HepG2 (cell line): ENCODE results near the gene FAM162A. TPM values are rescaled to one million over a fixed set of nuclear protein-coding genes. Genes with fewer than 3 reads are reported as not detected.

Experiments
- ATAC-seq: fragments of 200-7000 bp; cut with Tn5 transposase; 3 replicates; pipeline ENCODE4 v1.9.1; 2020; ENCODE audit warnings: mild to moderate bottlenecking, moderate library complexity
- BruUV-seq: library from RNA; stranded (reverse); fragments of 400-500 nt; replicated peaks from 2 replicates; lab custom pipeline; 2021; lab: Mats Ljungman, UMichigan
- CTCF ChIA-PET: fragments of 300-600 bp; formaldehyde crosslinking; extraction: SDS; loops from one replicate; lab custom pipeline; 2021; ENCODE audit warnings: low total read pairs, inconsistent platforms, low intra/inter-chr PET ratio; lab: Yijun Ruan, JAX
- POLR2A ChIA-PET: fragments of 350-600 bp; sonication (Branson Sonifier 250); formaldehyde crosslinking; loops from one replicate; lab custom pipeline; 2020; ENCODE audit warnings: antibody characterized with exemption, inconsistent platforms; lab: Yijun Ruan, JAX
- DNase-seq: peaks from one replicate; pipeline ENCODE4 v3.0.0-alpha.2; 2015; ENCODE audit warnings: low spot score
- FAIRE-seq: peaks from 3 replicates; lab custom pipeline; 2011; peaks lifted over from hg19 to GRCh38; lab: Jason Lieb, UNC
- H2AFZ ChIP-seq: one replicate; pipeline ENCODE4 v1.6.1; 2011; ENCODE audit warnings: low read length, inconsistent platforms
- H3K27ac ChIP-seq: fragments of 300-600 bp; 3 replicates; pipeline ENCODE4 v1.8.0; 2011; ENCODE audit warnings: mixed run types, mild to moderate bottlenecking, mixed read lengths, low read length, inconsistent platforms; ENCODE audit not compliant: insufficient read depth; ENCODE audit errors: extremely low read length
- H3K27me3 ChIP-seq, 2 experiments: fragments of 200-600 bp in 1 of 2; 2 replicates in 1 of 2; 3 replicates in 1 of 2; pipeline versions ENCODE4 v1.6.0 to v1.8.0; 2011; ENCODE audit warnings: low read length in 2 of 2, mild to moderate bottlenecking in 2 of 2, moderate library complexity in 2 of 2, inconsistent platforms in 1 of 2; ENCODE audit not compliant: insufficient read depth in 2 of 2, control insufficient read depth in 1 of 2
- H3K36me3 ChIP-seq, 2 experiments: fragments of 200-600 bp in 1 of 2; replicated peaks in 1 of 2; 2 replicates in 1 of 2; 3 replicates in 1 of 2; pipeline versions ENCODE4 v1.5.1 to v1.8.0; 2011; ENCODE audit warnings: low read length in 2 of 2, inconsistent platforms in 1 of 2; ENCODE audit not compliant: insufficient read depth in 2 of 2, control insufficient read depth in 1 of 2
- H3K4me1 ChIP-seq: 2 replicates; pipeline ENCODE4 v1.5.1; 2012; ENCODE audit warnings: low read length, inconsistent platforms; ENCODE audit not compliant: insufficient read depth
- H3K4me2 ChIP-seq: 2 replicates; pipeline ENCODE4 v1.6.0; 2011; ENCODE audit warnings: low read depth, low read length, inconsistent platforms
- H3K4me3 ChIP-seq, 3 experiments: fragments of 200-600 bp in 1 of 3; sonication (generic), shearing (Covaris generic) in 1 of 3; replicated peaks in 1 of 3; 2 replicates each; pipeline ENCODE4 v1.5.1; 2011 to 2016; ENCODE audit warnings: low read length in 3 of 3, inconsistent platforms in 2 of 3, low read depth in 2 of 3, mild to moderate bottlenecking in 2 of 3, control low read depth in 1 of 3, mixed read lengths in 1 of 3; ENCODE audit not compliant: insufficient read depth in 1 of 3
- H3K79me2 ChIP-seq: one replicate; pipeline ENCODE4 v1.6.1; 2011; ENCODE audit warnings: low read length, inconsistent platforms; ENCODE audit not compliant: insufficient read depth
- H3K9ac ChIP-seq: 2 replicates; pipeline ENCODE4 v1.6.0; 2011; ENCODE audit warnings: mild to moderate bottlenecking, low read depth, low read length, inconsistent platforms; ENCODE audit not compliant: insufficient read depth
- H3K9me3 ChIP-seq: 2 replicates; pipeline ENCODE4 v1.5.1; 2012; ENCODE audit warnings: mild to moderate bottlenecking, low read length
- H4K20me1 ChIP-seq: 2 replicates; pipeline ENCODE4 v1.6.0; 2011; ENCODE audit warnings: inconsistent platforms, mild to moderate bottlenecking, low read length, moderate library complexity; ENCODE audit not compliant: insufficient read depth
- CBX5 ChIP-seq: sonication (generic); formaldehyde crosslinking; IDR thresholded peaks from 2 replicates; pipeline ENCODE4 v1.4.0; 2020; ENCODE audit warnings: missing genetic modification reagents, borderline replicate concordance
- CEBPB ChIP-seq: IDR thresholded peaks from 2 replicates; pipeline ENCODE4 v1.6.1; 2011; ENCODE audit warnings: low read depth, low read length, improper control_type of control experiment, borderline replicate concordance
- CHCHD3 ChIP-seq: sonication (generic); formaldehyde crosslinking; IDR thresholded peaks from 2 replicates; pipeline ENCODE4 v1.8.0; 2022; ENCODE audit warnings: mild to moderate bottlenecking, missing genetic modification reagents, moderate library complexity
- DPF2 ChIP-seq: sonication (generic); formaldehyde crosslinking; IDR thresholded peaks from 2 replicates; pipeline ENCODE4 v1.4.0; 2020; ENCODE audit warnings: mild to moderate bottlenecking, low read depth, missing genetic modification reagents, borderline replicate concordance
- FOXP4 ChIP-seq: sonication (generic); formaldehyde crosslinking; IDR thresholded peaks from 2 replicates; pipeline ENCODE4 v1.4.0; 2020; ENCODE audit warnings: missing genetic modification reagents
- GPBP1L1 ChIP-seq: sonication (generic); formaldehyde crosslinking; IDR thresholded peaks from 2 replicates; pipeline ENCODE4 v1.5.0; 2020; ENCODE audit warnings: mild to moderate bottlenecking, missing genetic modification reagents
- IRF2 ChIP-seq: IDR thresholded peaks from 2 replicates; pipeline ENCODE4 v1.6.1; 2018; ENCODE audit warnings: missing genetic modification reagents, missing compliant biosample characterization
- MED13 ChIP-seq: sonication (generic); formaldehyde crosslinking; IDR thresholded peaks from 2 replicates; pipeline ENCODE4 v1.5.0; 2020; ENCODE audit warnings: missing genetic modification reagents
- MXD3 ChIP-seq: IDR thresholded peaks from 2 replicates; pipeline ENCODE4 v1.6.1; 2016; ENCODE audit warnings: mild to moderate bottlenecking, missing biosample characterization, missing genetic modification reagents
- NCOA1 ChIP-seq: sonication (generic); formaldehyde crosslinking; IDR thresholded peaks from 2 replicates; pipeline ENCODE4 v1.9.0; 2021; ENCODE audit warnings: missing genetic modification reagents
- PAWR ChIP-seq: sonication (generic); formaldehyde crosslinking; IDR thresholded peaks from 2 replicates; pipeline ENCODE4 v1.4.0; 2020; ENCODE audit warnings: missing genetic modification reagents, mild to moderate bottlenecking, borderline replicate concordance
- PLRG1 ChIP-seq: fragments of 450-650 bp; conservative IDR thresholded peaks from 2 replicates; pipeline ENCODE4 v1.6.1; 2016
- RBM22 ChIP-seq: fragments of 200-400 bp; formaldehyde crosslinking; optimal IDR thresholded peaks from 2 replicates; pipeline ENCODE3; 2017; ENCODE audit warnings: mild to moderate bottlenecking, low read length, moderate library complexity
- SMARCE1 ChIP-seq: fragments of 450-650 bp; IDR thresholded peaks from 2 replicates; pipeline ENCODE4 v1.6.1; 2017; ENCODE audit warnings: borderline replicate concordance
- SRSF1 ChIP-seq: fragments of 200-400 bp; formaldehyde crosslinking; optimal IDR thresholded peaks from 2 replicates; pipeline ENCODE3; 2017; ENCODE audit warnings: mild to moderate bottlenecking, low read depth, low read length, moderate library complexity
- SRSF4 ChIP-seq: fragments of 200-400 bp; formaldehyde crosslinking; IDR thresholded peaks from one replicate; pipeline ENCODE4 v1.6.1; 2018; ENCODE audit warnings: mild to moderate bottlenecking, low read depth, low read length, moderate library complexity; ENCODE audit not compliant: poor library complexity, severe bottlenecking
- ZBTB14 ChIP-seq: sonication (generic); formaldehyde crosslinking; IDR thresholded peaks from 2 replicates; pipeline ENCODE4 v1.4.0; 2020; ENCODE audit warnings: missing genetic modification reagents
- ZNF484 ChIP-seq: sonication (generic); formaldehyde crosslinking; IDR thresholded peaks from 2 replicates; pipeline ENCODE4 v1.5.1; 2020; ENCODE audit warnings: mild to moderate bottlenecking, low read depth, missing genetic modification reagents, borderline replicate concordance
- ZNF605 ChIP-seq: sonication (generic); formaldehyde crosslinking; IDR thresholded peaks from 2 replicates; pipeline ENCODE4 v1.8.0; 2022; ENCODE audit warnings: mild to moderate bottlenecking, missing genetic modification reagents
- ZNF660 ChIP-seq: sonication (generic); formaldehyde crosslinking; IDR thresholded peaks from 2 replicates; pipeline ENCODE4 v1.5.1; 2020; ENCODE audit warnings: mild to moderate bottlenecking, low read depth, missing genetic modification reagents, borderline replicate concordance
- WGBS: methylation state at CpG from one replicate; pipeline ENCODE4 v1.1.6; 2017; ENCODE audit warnings: low lambda C conversion rate; 5-methylcytosine and 5-hydroxymethylcytosine counted together
- in situ Hi-C: cut with HindIII; loops from 2 replicates; pipeline ENCODE4 v1.10.0; 2017; ENCODE audit warnings: low pct_unique_long_range_greater_than_20kb; ENCODE audit not compliant: extremely low pct_ligation_motif_present
- intact Hi-C: fragments of 100-400 bp; cut with micrococcal nuclease; formaldehyde crosslinking; loops from one replicate; pipeline ENCODE4 v1.10.0; 2022; ENCODE audit not compliant: unreplicated experiment
- polyA plus RNA-seq, 8 experiments: library from polyadenylated mRNA; depleted of rRNA in 3 of 8; stranded (reverse) in 7 of 8; unstranded in 1 of 8; fragments of >200 nt; fragmentation: Illumina TruSeq in 4 of 8; extraction: Trizol in 4 of 8; gene quantifications; 2 replicates each; pipeline versions ENCODE4 v1.2.1 to v1.2.3, GENCODE V29; 2011 to 2016; ENCODE audit warnings: low read depth in 4 of 8, missing spikeins in 1 of 8, mixed read lengths in 1 of 8; ENCODE audit not compliant: insufficient read depth in 1 of 8
- total RNA-seq, 5 experiments: library from RNA; depleted of rRNA; stranded (reverse); fragments of >200 nt; fragmentation: Illumina TruSeq; extraction: Trizol; gene quantifications; 2 replicates each; pipeline ENCODE4 v1.2.3, GENCODE V29; 2016; ENCODE audit warnings: low read depth in 1 of 5

FAM162A gene
- total and polyA plus RNA-seq, 2 of the 13 experiments (the other 11 are each of a cell fraction or from before 2014, with no cell fraction given): 115 to 155 TPM

GRCh38 chr3:122416966-122417365 is 33.0 kb downstream of the FAM162A start (continued):
- TF ChIP-seq SMARCE1: no peak

GRCh38 chr3:122421101-122421500 is 37.1 kb downstream of the FAM162A start:
- CTCF ChIA-PET: no interaction called here
- intact Hi-C loops: no loop called here
- H3K79me2 ChIP-seq: peaks cover 17% of the 10 kb centered on the region
- BruUV-seq: no TSS peak
- peaks cover 11% of the 10 kb centered on the region for H3K4me1 ChIP-seq
- DNase-seq: no peak
- H3K4me2 ChIP-seq: no peak overlapping the region
- H3K4me3 ChIP-seq: no peak overlapping the region
- TF ChIP-seq ZNF484: no peak
- TF ChIP-seq SRSF4: no peak
- no peak for TF ChIP-seq NCOA1 (CRISPR knock-in tag)
- TF ChIP-seq MED13 (CRISPR knock-in tag): no peak
- no peak for TF ChIP-seq ZNF605
- no peak for TF ChIP-seq ZNF660 (CRISPR knock-in tag)
- no peak for TF ChIP-seq ZBTB14
- TF ChIP-seq PLRG1: no peak
- TF ChIP-seq IRF2 (CRISPR knock-in tag): no peak
- TF ChIP-seq DPF2: no peak
- TF ChIP-seq PAWR (CRISPR knock-in tag): no peak
- TF ChIP-seq RBM22: no peak
- no peak for TF ChIP-seq FOXP4 (CRISPR knock-in tag)
- TF ChIP-seq CHCHD3: no peak
- no peak for TF ChIP-seq CEBPB
- TF ChIP-seq SRSF1: no peak
- TF ChIP-seq MXD3: no peak
- TF ChIP-seq CBX5 (CRISPR knock-in tag): no peak
- TF ChIP-seq GPBP1L1 (CRISPR knock-in tag): no peak
- TF ChIP-seq, all 625 proteins: peak for 0
- H3K27ac ChIP-seq: no peak overlapping the region
- no peaks in the 10 kb centered on the region for H3K27me3 ChIP-seq
- H2AFZ ChIP-seq: no peak overlapping the region
- peaks cover 2 to 16% of the 10 kb centered on the region in 2 experiments; a peak in 4 of 5 replicates for H3K36me3 ChIP-seq
- H3K9me3 ChIP-seq: no peaks in the 10 kb centered on the region
- in situ Hi-C loops: no loop called here
- no peak overlapping the region for H3K9ac ChIP-seq
- 97% methylated on average over 4 of the region's 4 CpGs for WGBS
- ATAC-seq (no peak), FAIRE-seq (no peak)
- no peaks in the 10 kb centered on the region for H4K20me1 ChIP-seq
- POLR2A ChIA-PET: no interaction called here
